HG03139 (cell line): ENCODE data around the gene VAT1L.
A peak's percentile ranks its signal among the peaks of the same experiment; 100 is the strongest.
"Not testable (repeated sequence)": the region's sequence is repeated elsewhere in the genome, so short reads cannot be mapped to it uniquely, and the experiment has no call there.

ENCODE experiments used
- ATAC-seq: cut with Tn5 transposase; IDR thresholded peaks from one replicate; pipeline ENCODE4 v1.9.1; 2021; ENCODE audit not compliant: unreplicated experiment

The VAT1L gene

DNA sequence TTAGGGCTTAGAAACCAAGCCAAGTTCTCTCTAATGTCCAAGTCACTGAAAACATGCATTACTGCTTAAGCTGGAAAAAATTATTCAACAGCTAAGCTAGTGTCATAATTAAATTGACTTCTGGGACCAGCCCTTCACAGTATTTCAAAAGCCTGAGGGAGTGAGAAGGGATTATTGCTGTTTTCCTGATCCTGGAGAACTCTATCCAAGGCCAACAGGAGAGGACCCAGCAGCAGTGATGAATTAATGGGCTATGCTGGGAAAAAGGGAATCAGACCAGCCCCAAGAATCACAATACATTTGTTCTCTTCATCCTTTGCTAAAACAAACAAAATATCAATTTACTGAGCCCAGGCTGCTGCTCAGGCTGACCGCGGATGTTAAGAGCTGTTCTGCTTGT is 199.4 kb downstream of the VAT1L start:
- no peak for ATAC-seq

DNA sequence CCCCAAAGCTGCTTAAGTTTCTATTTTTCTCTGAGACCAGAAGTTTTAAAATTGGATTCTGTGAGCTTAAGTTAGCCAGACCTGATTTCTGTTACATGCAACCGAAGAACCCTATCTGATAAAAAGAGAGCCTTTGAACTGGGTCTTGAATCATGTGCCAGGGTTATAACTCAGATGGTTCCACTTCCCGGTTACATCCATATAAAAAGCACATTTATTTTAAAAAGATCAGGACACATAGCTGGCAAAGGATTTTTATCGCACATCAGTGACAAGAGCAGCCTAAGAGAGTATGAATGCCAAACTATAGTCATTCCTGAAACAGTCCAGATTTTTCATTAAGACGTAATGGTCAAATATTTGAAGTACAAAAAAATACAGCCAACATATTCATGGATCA is 201.5 kb downstream of the VAT1L start:
- no peak for ATAC-seq

DNA sequence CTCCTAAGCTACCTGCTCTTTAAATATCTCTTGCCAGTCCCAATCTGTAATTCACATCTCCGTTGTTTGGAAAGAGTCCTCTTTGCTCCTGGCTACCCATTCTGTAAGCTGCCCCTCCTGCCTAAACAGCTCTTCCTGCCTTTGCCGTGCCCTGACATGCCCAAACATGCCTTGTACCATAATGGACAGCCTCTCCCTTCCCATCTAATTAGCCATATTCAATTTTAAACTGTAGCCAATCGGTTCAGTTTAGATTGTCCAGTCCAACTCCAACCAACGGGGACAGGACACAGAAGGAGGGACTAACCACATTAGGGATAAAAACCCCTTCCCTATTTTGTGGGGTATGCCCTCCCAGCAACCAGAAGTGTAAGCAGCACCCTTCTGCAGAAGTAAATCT is 203.3 kb downstream of the VAT1L start:
- no peak for ATAC-seq

DNA sequence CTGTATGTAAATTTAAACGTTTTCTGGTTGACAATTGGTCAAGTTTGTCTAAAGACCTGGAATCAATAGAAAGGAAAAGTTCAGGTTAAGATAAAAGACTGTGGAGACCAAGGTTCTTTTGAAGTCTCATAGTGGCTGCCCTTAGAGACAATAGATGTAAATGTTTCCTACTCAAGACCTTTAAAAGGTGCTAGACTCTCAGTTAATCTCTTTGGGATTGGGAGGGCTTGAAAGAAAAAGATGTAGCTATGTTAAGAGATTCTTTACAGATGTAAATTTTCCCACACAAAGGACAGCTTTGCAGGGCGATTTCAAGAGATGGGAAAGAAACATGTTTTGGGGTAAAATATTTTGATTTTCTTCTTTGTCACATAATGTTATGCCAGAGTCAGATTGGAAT is 204.0 kb downstream of the VAT1L start:
- not testable (repeated sequence) for ATAC-seq

DNA sequence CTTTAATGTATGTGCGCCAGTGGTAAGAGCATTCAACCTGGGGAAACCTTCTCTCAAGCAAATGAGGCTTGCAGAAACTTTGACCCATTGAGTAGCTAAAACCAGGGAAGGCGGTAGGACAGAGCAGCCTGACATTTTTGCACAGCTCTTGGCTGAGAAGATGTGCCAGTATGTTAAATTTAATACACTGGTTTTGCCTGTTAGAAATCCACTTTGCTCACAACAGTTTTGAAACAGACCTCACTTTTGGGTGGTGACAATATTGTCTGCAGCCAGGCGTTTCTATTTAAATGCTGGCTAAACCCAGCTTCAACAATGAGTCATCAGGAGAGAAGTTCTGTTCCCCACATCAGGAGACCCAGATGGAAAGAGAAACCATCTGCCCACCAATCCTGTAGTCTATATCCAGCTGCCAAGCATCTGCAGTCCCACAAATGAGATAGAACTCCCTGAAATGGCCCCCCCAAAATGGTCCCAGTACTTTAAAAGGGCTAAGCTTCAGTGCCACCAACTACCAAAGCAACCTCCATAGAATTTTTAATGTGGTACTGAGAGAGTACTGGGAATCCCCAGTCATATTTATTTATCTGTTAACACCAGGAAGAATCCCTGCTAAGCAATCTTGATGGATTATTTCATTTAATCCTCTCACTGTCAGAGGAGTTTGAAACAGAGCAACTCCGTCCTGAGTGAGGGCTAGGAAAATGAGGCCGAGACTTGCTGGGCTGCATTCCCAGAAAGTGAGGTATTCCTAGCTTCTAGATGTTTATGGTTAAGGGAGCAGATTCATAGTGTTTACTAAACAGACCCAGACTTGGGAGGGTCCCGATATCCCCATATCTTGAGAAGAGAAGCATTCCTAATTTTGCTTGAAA is 205.0 kb downstream of the VAT1L start:
- ATAC-seq = no peak

DNA sequence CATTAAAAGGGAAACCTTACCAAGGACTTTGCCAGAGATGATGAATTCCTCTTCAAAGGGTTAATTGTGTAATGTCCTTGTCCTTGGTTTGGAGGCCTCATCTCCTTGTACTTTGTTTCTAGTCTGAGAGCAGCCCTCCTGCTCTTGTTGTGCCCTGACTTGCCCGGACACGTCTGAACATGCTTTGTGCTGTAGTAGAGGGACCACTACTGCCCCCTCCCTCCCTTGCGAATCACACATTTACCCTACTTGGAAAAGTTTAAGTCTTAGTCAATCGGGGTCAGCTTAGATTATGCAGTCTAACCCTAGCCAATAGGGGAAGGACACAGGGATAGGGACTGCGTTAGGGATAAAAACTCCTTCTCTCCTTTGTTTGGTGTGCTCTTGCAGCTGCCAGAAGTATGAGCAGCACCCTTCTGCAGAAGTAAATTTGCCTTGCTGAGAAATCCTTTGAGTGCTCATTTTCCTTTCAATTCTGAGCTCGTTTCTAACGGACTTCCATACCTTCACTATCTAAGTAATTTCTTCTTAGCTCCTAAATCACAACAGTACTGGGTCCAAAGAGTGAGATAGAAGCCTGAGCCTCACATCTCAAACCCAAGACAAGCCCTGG is 207.6 kb downstream of the VAT1L start:
- ATAC-seq = no peak

DNA sequence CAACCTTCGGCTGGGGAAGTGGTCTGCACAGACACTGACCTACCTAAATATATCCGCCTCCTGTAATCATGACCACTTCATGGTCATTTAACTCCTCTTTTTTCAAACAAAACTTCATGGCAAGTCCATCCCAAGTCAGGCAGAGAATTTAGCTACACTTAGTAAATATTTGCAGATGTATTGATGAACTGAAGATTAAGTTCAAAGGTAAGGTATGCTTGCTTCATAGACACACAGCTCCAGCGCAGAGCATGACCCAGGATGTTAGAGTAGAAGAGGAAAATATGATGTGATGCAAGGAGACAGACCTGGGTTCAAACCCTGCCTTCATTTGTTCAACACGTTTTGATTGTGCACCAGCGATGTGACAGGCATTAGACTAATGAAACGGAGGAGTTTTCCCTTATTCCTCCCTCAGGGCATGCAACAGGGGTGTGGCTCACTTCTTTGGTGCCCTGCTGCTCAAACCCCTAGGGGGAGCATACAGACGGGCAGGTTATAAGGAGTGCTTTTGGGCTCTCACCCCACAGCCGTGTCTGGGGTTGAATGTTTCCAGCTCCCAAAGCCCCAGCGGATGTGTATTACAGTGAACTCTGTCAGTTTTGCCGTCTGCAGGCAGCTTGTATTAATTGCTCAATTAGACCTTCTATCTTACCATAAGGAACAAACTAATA is 210.1 kb downstream of the VAT1L start:
- ATAC-seq = no peak

DNA sequence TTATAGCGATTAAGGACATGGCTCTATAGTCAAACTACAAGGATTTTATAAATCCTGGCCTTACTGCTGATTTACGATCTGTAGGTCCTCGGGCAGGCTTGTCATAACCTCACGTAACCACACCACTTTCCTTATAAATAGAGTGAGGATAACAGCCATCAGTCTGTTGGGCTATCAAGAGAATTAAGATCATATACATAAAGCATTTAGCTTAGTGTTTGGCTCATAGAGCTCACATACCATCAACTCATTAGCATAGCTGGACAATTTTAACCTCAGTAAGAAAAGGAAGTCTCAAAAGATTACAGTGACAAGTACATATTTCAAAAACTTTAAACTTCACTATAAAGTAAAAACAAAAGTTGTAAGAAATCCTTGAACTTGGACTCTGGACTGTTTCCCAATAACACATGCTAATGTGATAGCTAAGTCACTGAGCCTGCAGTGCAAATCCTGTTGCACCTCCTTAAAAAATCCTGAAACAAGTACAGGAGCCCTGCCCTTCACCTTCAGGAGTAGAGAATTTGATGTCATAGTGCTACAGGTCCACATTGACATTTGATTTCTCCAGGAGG is 213.2 kb downstream of the VAT1L start:
- ATAC-seq = no peak

DNA sequence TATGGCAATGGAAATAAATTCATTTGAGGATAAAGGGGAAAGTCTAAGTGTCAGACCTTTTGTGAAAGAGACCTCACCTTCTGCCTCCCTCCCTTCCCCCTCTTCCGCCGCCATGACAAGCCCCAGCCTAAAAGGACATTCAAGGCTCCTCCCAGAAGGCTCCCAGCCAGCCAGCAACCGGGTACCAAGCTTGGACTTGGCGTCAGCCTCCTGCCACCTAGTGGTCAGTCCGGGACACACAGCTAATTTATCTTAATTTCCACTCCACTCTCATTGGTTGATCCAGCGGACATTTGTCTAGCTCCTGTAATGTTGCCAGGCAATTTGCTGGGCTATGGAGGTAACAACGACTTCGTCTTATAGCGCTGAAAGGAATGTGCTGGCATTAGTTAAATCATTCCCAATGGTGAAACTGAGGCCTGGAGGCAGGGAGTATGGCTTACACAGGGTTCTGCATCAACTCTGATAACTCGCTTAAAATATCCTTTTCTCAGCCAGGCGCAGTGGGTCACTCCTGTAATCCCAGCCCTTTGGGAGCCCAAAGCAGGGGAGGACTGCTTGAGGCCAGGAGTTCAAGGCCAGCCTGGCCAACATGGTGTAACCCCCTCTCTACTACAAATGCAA is 214.7 kb downstream of the VAT1L start:
- ATAC-seq = peak; percentile 98

DNA sequence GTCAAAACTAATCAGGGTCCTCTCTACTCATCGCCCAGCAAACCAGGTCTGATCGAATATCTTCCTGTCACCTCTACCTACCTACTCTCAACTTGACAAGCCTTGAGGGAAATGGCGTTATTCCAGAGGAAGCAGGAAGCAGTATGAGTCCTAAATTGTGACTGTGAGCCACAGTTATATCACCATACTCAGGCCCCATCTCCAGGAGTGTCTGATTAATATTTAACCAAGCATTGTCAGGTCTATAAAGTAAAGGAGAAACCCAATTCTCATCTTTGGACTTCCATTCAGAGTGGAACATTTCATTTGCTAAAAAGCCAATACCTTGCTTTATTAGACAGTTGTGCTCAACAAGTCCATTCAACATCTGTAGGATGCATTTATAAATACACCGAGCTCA is 216.2 kb downstream of the VAT1L start:
- no peak for ATAC-seq

DNA sequence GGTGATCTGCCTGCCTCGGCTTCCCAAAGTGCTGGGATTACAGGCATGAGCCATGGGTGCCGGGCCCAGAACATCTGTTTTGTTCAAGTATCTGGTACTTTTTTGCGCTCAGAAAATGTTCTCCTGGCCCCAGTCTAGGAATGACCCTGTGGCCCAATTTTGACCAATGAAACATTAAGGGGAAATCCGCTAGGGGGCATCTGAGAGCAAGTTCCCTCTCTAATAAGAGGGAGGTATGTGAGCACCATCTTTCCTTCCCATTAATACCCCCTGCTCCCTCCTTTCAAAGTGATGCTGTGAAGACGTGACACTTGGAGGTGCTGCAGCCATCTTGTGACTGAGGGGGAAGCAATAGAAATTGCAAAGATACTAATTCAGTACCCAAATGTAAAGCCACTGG is 217.5 kb downstream of the VAT1L start:
- no peak for ATAC-seq

DNA sequence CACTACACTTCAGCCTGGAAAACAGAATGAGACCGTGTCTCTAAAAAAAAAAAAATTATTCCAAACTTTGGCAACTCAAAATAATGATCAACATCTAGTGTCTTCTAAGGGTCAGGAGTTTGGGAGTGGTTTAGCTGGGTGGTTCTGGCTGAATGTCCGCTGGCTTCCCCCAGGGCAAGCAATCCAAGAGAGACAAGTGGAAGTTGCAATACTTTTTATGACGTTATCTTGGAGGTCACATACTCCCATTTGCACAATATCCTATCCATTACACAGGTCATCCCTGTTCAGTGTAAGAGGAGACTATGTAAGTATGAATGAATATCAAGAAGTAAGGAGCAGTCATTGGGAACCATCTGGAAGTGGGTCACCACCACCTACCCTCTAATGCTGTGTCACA is 218.8 kb downstream of the VAT1L start:
- ATAC-seq = no peak

DNA sequence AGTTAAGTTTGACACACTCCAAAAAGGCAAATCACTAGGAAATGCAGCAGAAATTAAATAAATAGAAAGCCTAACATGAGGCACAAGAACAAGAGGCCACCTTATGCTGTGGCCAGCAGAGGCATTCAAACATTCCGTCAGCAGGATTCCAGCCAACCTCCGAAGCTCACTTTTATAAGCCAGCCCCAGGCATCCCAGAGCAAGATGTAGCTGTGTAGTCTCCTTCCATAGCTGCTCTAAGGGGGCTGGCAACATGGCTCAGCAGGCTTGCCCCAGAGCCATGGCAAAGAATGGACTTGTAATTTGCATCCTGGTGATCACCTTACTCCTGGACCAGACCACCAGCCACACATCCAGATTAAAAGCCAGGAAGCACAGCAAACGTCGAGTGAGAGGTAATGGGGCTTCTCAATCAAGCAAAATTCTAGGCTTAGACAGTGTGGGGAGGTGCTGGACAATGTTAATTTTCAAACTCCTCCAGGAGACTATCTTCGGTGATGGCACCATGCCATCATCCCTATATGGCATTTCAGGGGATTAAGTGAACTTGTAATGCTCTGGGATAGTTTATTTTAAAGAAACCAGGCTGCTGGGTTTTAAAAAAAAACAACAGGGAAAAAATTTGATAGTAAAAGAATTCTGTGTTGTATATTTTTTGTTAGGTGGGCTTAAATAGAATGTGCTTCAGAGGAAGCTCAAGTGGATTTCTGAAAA is 234.1 kb downstream of the VAT1L start, which contains the start of gene CLEC3A:
CLEC3A (plus strand) TSS at position 202 of the 714 bp plus-strand sequence; CDS start at position 281, 79 bp downstream.
- no peak for ATAC-seq

DNA sequence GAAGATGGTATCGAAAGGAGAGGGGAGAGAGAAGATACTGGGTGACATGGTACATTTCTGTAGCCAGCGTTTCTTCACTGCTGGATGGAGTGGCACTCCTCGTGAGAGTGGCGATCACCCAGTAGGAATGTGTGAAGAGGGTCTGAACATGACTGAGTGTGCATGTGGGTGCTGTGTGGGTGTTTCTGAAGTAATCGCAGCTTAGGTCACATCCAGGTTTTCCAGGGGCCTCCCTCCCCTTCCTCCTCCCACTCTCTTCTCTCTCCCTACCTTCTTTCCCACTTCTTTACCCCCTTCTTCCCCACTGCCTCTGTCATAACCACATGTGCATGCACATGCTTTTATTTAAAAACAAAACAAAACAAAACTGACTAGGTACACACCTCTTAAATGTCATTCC is 235.8 kb downstream of the VAT1L start:
- no peak for ATAC-seq

DNA sequence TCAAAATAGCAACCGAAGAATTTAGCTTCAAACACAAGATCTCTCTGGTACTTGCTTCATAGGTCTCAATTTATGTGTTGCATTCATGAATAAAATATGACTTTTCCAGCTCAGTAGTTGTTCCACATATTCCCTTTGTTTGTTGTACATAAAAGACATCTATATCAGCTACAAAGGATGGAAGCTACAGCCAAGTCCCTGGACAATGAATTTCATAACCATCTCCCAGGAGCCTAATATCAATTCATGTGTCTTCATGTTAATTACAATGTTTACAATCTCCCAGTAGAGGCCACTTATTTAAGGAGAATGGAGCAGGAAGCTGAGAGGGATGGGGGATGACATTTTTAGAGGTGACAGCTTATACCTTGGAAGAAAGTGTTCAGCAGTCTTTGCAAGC is 237.3 kb downstream of the VAT1L start:
- ATAC-seq = no peak

DNA sequence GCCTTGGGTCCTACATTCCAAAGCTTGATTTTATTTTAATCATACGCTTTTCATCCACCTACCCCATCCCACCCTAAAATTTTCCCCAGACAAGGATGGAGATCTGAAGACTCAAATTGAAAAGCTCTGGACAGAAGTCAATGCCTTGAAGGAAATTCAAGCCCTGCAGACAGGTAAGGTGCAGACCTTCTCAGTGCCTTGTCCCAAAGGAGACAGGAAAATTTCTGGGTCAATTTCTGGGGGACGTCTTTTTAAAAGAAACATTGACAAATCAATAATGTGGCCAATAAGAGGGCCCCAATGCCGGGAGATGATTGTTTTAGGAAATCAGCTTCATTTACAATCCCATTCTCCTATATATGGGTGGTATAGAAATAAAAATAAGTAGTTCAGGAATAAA is 239.7 kb downstream of the VAT1L start:
- no peak for ATAC-seq
